Measurements from ENCODE around the gene ANKRD30A.
"Not testable (repeated sequence)": the region's sequence is repeated elsewhere in the genome, so short reads cannot be mapped to it uniquely, and the experiment has no call there.

DNA sequence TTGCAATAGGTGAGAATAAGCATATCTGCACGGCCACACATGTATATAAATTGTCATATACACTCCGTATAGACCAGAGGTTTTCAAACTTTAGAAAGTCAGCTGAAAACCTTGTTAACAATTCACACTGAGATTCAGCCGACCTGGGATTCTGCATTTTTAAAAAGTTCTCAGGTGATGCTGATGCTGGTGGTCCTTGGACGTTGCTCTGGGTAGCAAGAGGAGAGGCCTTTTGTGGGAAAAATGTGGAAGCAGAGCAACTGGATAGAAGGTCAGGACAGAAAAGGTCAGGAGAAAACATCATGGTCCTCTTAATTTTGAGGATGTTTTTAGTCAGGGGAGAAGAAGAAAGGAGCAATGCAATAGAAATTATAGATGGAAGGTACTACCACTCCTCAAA lies 52.9 kb downstream of the ANKRD30A start:
- TF ChIP-seq, protein P1, sequence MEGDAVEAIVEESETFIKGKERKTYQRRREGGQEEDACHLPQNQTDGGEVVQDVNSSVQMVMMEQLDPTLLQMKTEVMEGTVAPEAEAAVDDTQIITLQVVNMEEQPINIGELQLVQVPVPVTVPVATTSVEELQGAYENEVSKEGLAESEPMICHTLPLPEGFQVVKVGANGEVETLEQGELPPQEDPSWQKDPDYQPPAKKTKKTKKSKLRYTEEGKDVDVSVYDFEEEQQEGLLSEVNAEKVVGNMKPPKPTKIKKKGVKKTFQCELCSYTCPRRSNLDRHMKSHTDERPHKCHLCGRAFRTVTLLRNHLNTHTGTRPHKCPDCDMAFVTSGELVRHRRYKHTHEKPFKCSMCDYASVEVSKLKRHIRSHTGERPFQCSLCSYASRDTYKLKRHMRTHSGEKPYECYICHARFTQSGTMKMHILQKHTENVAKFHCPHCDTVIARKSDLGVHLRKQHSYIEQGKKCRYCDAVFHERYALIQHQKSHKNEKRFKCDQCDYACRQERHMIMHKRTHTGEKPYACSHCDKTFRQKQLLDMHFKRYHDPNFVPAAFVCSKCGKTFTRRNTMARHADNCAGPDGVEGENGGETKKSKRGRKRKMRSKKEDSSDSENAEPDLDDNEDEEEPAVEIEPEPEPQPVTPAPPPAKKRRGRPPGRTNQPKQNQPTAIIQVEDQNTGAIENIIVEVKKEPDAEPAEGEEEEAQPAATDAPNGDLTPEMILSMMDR (conservative IDR thresholded peaks at IDR 0.05), result not testable (repeated sequence)
- not testable (repeated sequence) for TF ChIP-seq ZFX (IDR thresholded peaks at IDR 0.05)

Measured in C4-2B (cell line).